ENCODE measurements around the gene LY6G5C. TPM values are rescaled to one million over a fixed set of nuclear protein-coding genes. Genes with fewer than 3 reads are reported as not detected.

Gene LY6G5C
- total RNA-seq, 1 experiment from 2014 or later = 3.6 TPM

DNA sequence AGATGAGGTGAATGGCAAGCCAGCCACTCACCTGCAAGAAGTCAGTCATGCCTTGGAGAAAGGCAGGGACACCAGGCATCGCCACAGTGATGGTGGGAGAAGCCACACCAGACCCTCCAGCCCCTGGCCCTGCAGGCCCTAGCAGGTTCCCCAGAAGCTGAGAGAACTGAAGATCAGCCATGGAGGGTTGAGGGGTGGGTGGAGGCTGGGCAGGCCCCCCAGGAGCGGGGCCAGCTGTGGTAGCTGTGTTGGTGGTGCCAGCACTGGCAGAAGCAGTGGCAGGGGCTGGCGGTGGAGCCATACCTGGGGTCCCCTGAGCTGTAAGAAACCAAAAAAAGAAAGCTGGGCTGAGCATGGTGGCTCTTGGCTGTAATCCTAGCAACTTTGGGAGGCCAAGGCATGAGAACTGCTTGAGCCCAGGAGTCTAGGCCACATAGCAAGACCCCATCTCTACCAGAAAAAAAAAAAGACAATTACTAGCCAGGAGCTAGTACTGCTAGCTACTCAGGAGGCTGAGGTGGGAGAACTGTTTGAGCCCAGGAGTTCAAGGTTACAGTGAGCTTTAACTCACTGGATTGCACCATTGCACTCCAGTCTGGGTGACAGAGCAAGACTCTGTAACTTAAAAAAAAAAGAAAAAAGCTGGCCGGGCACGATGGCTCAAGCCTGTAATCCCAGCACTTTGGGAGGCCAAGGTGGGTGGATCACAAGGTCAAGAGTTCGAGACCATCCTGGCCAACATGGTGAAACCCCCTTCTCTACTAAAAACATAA is 37.9 kb downstream of the LY6G5C start:
- DNase-seq (ENCODE audit: low read depth) = no peak

DNA sequence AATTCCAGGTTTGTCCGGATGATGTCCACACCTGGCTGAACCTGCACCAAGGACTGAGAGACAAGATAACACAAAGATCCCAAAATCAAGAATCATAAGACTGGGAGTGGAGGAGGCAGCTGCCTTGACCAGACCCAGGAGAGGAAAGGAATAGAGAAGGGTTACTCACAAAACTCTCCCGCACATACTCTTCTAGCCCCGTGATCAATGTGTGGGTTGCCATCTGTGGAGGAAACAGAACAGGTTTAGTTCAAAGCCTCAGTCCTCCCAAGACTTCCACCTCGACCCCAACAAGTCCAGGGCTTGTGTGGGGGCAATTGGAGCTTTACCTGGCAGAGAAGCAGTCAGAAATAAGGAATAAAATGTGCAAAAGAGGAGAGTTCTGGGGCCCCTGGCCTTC is 39.5 kb downstream of the LY6G5C start:
- DNase-seq (ENCODE audit: low read depth) = no peak

GRCh38 chr6:31640612-31641011 is 40.3 kb downstream of the LY6G5C start:
- no peak for DNase-seq (ENCODE audit: low read depth)

DNA sequence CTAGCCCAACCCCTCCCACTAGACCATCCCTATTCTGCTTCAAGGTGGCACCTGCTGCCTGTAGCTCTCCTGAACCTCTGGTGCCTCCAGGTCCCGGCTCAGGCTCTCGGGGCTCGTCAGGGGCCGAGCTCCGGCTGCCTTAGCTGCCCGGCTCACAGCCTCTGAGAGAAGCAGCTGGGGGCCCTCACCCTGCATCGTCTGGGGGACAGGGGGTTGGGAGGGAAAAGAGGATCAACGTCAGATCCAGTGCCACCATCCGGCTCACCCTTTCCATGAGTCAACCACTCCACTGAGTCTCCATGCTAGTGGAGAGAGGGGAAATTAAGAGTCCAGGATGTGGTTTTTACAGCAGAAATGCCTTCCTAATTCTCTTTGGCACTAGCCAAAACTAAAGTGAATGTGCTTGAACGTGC is 41.4 kb downstream of the LY6G5C start:
- DNase-seq (ENCODE audit: low read depth) = peak; percentile 85

GRCh38 chr6:31639043-31639442 is 41.8 kb downstream of the LY6G5C start:
- DNase-seq (ENCODE audit: low read depth) = no peak

- DNase-seq (ENCODE audit: low read depth) = no peak
These were observed 43.9 kb downstream of the LY6G5C start for GRCh38 chr6:31636698-31637596.

- no peak for DNase-seq (ENCODE audit: low read depth)
These were observed 45.8 kb downstream of the LY6G5C start for GRCh38 chr6:31634969-31635575.

GRCh38 chr6:31634131-31634530 is 46.7 kb downstream of the LY6G5C start:
- DNase-seq (ENCODE audit: low read depth) = no peak

DNA sequence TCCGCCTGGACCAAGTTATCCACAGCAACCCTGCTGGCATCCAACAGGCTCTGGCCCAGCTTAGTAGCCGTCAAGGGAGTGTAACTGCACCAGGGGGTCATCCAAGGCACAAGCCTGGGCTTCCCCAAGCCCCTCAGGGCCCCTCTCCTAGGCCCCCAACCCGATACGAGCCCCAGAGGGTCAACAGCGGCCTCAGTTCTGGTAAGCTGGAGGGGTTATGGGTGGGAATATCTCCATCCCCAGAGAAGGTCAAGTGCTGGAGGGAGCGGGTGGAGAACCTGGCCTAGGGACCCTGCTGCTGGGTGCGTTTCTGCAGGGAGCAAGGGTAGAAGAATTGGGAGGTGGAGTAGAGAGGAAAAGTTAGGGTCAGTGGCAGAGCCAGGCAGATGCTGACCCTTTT is 47.4 kb downstream of the LY6G5C start:
- no peak for DNase-seq (ENCODE audit: low read depth)

- no peak for DNase-seq (ENCODE audit: low read depth)
These were observed 48.5 kb downstream of the LY6G5C start for GRCh38 chr6:31632279-31632946.

- DNase-seq (ENCODE audit: low read depth) = no peak
These were observed 49.1 kb downstream of the LY6G5C start for GRCh38 chr6:31631681-31632278.

GRCh38 chr6:31631209-31631608 is 49.7 kb downstream of the LY6G5C start:
- DNase-seq (ENCODE audit: low read depth) = no peak

DNA sequence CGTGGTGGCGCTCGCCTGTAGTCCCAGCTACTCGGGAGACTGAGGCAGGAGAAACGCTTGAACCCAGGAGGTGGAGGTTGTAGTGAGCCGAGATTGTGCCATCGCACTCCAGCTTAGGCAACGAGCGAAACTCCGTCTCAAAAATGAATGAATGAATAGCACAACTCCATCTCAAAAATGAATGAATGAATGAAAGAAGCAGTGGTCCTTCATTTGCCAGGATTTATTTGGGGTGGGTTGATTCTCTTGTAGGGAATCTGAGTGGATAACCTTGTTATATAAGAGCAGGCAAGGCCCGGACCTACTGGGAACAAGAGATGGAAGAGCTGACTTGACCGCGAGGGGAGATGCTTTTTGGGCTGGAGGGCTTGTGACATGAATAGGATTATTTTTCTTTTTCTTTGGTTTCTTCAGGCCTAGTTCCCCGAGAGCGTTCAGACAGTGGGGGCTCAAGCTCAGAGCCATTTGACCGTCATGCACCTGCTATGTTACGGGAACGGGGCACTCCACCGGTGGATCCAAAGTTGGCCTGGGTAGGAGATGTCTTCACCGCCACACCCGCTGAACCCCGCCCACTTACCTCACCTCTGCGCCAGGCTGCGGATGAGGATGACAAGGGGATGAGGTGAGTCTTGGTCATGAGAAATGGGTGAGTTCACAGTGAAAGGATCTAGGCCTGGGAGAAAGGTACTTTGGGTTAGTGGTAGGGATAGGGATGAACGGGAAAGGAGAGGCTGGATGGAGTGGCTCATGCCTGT is 50.5 kb downstream of the LY6G5C start:
- DNase-seq (ENCODE audit: low read depth) = no peak

- no peak for DNase-seq (ENCODE audit: low read depth)
These were observed 51.9 kb downstream of the LY6G5C start for GRCh38 chr6:31629014-31629413.

DNA sequence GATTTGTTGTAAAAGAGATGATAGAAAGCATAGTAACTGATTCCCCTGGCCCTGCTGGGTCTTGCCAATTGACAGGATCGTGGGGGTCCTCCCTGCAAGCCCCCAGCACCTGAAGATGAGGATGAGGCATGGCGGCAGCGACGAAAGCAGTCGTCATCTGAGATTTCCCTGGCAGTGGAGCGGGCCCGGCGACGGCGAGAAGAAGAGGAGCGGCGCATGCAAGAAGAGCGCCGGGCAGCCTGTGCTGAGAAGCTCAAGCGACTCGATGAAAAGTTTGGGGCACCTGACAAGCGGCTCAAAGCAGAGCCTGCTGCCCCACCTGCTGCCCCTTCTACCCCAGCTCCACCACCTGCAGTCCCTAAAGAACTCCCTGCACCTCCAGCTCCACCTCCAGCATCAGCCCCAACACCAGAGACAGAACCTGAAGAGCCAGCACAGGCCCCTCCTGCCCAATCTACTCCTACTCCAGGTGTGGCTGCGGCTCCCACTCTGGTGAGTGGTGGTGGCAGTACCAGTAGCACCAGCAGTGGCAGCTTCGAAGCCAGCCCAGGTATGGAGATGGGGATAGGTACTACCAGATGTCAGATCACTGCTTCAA is 53.1 kb downstream of the LY6G5C start:
- DNase-seq (ENCODE audit: low read depth) = no peak

DNA sequence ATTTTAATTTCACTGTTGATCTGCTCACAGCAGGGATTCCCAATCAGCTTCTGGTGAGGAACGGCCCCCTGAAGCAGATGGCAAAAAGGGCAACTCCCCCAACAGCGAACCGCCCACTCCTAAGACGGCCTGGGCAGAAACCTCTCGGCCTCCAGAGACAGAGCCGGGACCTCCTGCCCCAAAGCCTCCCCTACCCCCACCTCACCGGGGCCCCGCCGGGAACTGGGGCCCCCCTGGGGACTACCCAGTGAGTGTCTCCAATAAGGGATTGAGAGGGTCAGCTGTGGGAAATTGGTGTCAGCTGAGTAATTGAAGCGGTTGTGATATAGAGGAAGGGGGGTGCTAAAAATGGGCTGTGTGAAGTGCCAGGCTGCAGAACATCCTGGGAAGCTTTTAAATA is 53.9 kb downstream of the LY6G5C start:
- no peak for DNase-seq (ENCODE audit: low read depth)

Data from HT1080 (cell line).